GM03348 (cell line): ENCODE results near the gene WDR1.

Source experiments
- DNase-seq: peaks from one replicate; pipeline ENCODE4 v3.0.0; 2012; ENCODE audit warnings: low spot score

The WDR1 gene

GRCh38 chr4:10072420-10073017 is 44.1 kb downstream of the WDR1 start:
- DNase-seq: no peak

- DNase-seq: no peak
These were observed 47.4 kb downstream of the WDR1 start for GRCh38 chr4:10069075-10069642.

- no peak for DNase-seq
These were observed 49.6 kb downstream of the WDR1 start for GRCh38 chr4:10066670-10067651.

DNA sequence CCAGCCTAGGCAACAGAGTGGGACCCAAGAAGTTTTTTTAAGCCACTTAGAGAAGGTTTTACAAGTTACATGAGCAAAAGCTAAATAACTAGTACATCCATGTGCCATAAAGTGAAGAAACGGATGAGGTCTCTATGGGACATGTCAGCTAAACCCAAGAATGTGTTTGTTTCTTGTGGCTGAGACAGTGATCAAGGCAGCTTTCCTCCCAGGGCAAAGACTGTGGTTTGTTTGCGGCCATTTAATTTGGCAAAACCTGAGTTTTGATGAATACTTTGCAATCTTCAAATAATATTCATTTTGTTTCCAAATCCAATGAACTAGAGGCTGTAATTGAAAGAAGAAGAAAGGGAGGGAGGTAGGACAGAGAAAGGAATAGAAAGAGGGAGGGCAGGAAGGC is 50.4 kb downstream of the WDR1 start:
- DNase-seq: no peak

GRCh38 chr4:10063544-10064300 is 52.9 kb downstream of the WDR1 start:
- DNase-seq: peak; percentile 86

DNA sequence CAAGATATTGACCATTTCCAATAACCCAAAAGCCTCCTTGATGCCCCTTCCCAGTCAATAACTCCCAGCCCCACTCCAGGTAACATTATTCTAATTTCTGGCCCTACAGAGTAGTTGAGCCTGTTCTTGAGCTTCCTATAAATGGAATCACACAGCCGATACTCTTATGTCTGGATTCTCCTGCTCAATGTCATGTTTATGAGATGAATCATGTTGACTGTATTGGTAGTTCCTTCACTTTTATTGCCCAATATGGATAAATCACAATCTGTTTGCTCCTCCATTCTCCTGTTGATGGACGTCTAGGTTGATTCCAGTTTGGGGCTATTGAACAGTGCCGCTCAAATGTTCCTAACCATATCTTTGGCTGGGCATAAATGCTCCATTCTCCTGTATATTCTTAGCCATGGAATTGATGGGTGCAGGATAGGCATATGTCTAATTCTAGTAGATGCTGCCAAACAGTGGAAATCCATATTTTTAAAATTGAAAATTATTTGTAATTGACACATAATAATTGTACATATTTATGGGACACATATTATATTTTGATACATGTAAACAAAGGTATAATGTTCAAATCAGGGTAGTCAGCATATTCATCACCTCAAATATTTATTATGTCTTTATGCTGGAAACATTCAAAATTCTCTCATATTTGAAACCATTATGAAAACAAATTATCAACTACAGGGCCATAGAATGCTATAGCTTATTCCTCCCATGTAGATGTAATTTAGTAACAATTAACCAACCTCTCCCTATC is 54.8 kb downstream of the WDR1 start:
- no peak for DNase-seq

DNA sequence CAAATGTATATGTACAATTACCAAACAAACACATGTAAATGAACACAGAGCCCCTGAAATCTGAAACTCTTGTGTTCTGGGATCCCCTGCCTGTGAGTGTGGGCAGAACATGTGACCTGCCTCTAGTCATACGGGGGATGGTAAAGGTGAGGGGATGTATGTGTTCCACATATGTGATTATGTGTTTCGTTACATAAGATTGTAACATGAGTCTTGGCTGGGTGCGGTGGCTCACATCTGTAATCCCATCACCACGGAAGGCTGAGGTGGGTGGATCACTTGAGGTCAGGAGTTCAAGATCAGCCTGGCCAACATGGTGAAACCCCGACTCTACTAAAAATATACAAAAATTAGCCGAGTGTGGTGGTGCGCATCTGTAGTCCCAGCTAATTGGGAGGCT is 58.2 kb downstream of the WDR1 start:
- no peak for DNase-seq

DNA sequence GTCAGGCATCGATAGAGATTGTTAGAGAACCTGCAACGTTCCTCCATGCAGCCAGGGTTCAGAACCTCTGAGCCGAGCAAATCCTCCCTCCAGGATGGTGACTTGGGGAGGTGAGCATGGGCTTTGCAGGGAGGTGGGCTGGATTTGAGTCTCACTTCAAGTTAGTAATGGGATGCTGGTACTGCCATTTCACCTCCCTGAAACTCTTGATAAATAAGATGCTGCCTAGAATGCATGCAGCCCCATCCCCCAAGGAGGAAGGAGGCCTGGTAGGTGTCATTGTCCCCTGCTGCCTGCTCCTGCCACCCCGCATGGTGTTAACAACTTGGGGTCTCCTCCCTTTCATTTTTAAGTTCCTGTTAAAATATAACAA is 59.6 kb downstream of the WDR1 start:
- DNase-seq: no peak

DNA sequence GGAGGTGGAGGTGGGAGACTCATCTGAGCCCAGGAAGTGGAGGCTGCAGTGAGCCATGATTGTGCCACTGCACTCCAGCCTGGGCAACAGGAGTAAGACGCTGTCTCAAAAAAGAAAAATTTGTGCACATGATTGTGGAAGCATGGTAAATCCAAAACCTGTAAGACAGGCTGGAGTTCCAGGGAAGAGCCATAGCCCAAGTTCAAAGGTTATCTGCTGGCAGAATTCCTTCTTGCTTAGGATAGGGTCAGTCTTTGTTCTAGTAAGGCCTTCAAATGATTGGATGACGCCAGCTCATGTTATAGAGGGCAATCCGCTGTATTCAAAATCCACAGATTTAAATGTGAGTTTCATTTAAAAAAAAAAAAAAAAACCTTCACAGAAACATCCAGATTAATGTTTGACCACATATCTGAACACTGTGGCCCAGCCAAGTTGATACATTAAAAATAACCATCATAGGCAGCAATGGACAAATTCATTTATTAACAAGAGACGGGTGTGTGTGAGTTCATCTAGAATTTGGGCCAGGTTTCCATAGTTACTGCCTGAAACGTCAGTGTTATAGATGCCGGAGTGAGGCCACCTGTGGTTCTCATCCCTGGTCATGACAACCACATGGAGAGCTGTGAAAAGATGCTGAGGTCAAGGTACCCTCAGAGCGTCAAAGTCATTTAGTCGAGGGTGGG is 60.1 kb downstream of the WDR1 start:
- DNase-seq: no peak

- DNase-seq: no peak
These were observed 60.7 kb downstream of the WDR1 start for GRCh38 chr4:10055871-10056270.

GRCh38 chr4:10054571-10055041 is 62.0 kb downstream of the WDR1 start:
- DNase-seq: no peak

DNA sequence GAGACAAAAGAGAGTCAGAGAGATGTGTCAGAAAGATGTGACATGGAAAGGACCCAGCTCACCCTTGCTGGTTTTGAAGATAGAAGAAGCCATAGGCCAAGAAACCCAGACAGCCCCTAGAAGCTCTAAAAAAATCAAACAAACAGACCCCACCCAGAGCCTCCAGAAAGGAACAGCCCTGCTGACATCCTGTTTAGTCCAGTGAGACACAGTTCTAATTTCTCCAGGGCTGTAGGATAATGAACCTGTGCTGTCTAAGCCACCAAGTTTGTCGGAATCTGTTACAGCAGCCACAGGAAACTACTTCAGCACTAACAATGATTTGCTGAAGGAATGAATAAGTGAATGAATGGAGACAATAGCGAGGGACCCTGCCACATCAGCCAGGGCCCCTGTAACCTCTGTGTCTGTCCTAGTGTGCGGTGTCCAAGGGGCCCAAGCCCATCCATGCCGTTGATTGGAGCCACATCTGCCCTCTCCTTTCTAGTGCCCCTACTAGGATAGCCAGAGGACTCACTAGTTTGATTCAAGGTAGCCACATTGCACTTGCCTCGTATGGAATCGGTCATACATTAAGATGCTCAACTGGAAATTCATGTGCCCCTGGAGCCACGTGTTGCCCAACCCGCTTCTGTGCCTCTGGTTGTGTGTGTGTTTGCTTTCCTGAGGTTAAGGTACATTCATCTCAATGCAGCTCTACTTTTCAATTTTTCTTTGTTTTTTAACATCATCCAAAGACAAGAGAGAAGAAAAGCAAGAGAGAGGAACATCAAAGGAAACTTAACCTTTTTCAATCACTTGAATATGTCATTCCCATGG is 62.8 kb downstream of the WDR1 start:
- DNase-seq: no peak

DNA sequence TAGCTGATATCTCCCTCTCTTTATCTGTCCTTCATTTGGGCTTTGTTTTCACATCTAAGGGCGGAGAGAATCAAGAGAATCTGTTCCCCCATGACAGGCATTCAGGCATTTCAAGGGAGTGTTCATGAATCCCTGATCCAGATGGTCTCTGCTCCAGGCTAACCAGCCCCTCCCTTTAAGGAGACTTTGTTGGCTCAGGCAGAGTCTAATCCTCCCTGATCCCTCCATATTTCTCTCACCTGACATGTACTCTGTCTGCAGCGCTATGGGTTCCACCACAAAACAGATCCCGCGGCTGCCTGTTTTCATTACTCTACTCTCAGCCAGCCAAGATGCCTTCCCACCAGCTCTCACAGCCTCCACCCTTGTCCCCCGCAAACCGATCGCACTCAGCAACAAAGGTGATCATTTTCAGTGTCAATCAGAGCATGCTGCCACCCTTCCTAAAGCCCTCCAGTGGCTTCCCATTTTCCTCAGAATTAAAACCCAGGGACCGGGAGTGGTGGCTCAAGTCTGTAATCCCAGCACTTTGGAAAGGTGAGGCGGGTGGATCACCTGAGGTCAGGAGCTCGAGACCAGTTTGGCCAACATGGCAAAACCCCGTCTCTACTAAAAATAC is 65.0 kb downstream of the WDR1 start:
- no peak for DNase-seq

DNA sequence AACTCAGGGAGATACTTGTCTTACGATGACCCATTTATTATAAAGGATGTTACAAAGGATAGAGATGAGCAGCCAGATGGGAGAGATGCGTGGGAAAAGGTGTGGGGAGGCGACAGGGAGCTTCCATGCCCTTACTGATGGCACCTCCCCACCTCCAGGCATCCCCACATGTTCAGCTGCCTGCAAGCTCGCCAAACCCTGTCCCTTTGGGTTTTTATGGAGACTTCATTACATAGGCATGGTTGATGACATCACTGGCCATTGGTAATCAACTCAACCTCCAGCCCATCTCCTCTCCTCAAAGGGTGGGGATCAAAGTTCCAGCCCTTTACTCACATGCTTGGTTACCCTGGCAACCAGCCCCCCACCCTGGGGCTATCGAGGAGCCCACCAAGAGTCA is 65.9 kb downstream of the WDR1 start:
- no peak for DNase-seq

DNA sequence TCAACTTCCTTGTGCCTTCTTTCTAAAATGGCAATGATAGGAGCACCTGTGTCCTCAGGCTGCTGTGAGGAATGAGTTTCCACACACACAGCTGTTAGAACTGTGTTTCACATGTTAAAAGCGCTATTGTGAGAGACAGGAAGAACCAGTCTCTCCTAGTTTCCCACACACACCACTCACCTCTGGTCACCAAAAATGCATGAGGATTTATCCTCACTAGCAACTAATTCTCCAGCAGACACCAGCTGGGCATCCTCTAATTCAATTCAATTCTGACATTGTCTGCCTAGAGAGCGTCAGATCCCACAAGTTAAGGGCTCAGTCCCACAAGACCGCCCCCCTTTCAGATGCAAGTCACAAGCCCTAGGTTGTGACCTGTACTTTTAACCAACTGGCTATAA is 66.3 kb downstream of the WDR1 start:
- no peak for DNase-seq

GRCh38 chr4:10048941-10049697 is 67.5 kb downstream of the WDR1 start:
- no peak for DNase-seq

- DNase-seq: no peak
These were observed 68.6 kb downstream of the WDR1 start for GRCh38 chr4:10047967-10048366.

DNA sequence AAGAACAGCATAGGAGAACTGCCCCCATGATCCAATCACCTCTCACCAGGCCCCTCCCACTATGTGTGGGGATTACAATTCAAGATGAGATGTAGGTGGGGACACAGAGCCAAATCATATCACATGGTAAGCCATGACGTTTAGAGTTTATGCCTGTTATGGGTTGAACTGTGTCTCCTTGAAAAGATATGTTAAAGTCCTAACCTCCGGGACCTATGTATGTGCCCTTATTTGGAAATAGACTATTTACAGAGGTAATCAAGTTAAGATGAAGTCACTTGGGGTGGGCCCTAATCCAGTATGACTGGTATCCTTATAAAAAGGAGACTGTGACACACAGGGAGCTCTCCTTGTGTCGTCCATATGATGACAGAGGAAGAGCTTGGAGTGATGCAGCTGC is 70.1 kb downstream of the WDR1 start:
- DNase-seq: no peak

DNA sequence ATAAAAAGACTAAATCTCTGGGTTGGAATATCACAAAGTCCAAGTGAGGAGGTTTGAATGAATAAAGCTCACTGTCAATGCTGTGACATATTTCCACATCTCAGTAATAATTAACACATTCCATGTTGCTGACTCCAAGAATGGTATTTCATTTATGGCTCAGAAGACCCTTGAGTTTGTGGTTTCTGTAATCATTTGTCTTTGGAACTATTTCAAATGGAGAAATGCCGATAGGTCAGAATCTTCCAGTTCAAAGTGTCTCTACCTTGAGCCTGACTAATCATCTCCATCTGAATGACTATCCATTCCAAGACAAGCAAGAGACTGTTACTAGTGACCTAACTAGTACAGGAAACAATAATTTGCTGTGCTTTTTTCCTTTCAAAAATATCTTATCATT is 71.1 kb downstream of the WDR1 start:
- DNase-seq: peak; percentile 60
